NCI-H446 (cell line): Measurements from ENCODE around the gene CT45A10.
A peak's percentile ranks its signal among the peaks of the same experiment; 100 is the strongest.
"Not testable (repeated sequence)": the region's sequence is repeated elsewhere in the genome, so short reads cannot be mapped to it uniquely, and the experiment has no call there.

Source experiments
- DNase-seq, 2 experiments: peaks; one replicate each; lab custom pipeline; 2025; lab: John Stamatoyannopoulos, UW

Gene CT45A10

GRCh38 chrX:135893294-135893817, at the start of gene CT45A10, which contains the start of gene SAGE1:
TSS of gene CT45A10 (minus strand) at chrX:135893444. CDS start at chrX:135885344, 8,100 bp downstream.
TSS of gene SAGE1 (plus strand) at chrX:135893716. CDS start at chrX:135896243, 2,527 bp downstream.
- DNase-seq, result no peak

- peak in 1 of 2 experiments; percentile 37 for DNase-seq
These were observed 38.6 kb upstream of the CT45A10 start for GRCh38 chrX:135931644-135932487.

GRCh38 chrX:135927897-135928296, 34.7 kb upstream of the CT45A10 start:
- DNase-seq, result no peak

- DNase-seq, result no peak
These were observed 30.1 kb upstream of the CT45A10 start for GRCh38 chrX:135923353-135923752.

- not testable (repeated sequence) for DNase-seq
These were observed 27.3 kb upstream of the CT45A10 start for GRCh38 chrX:135920516-135920915.

GRCh38 chrX:135914404-135914803, 21.2 kb upstream of the CT45A10 start:
- DNase-seq, result no peak

GRCh38 chrX:135910251-135910650, 17.0 kb upstream of the CT45A10 start:
- DNase-seq, result no peak

- no peak for DNase-seq
These were observed 463 bp downstream of the CT45A10 start for GRCh38 chrX:135892781-135893180.

- DNase-seq, result no peak
These were observed 3.1 kb downstream of the CT45A10 start for GRCh38 chrX:135890087-135890585.

- peak in 1 of 2 experiments; percentile 40 for DNase-seq
These were observed 4.3 kb downstream of the CT45A10 start for GRCh38 chrX:135888976-135889375.

- not testable (repeated sequence) for DNase-seq
These were observed 5.0 kb downstream of the CT45A10 start for GRCh38 chrX:135888230-135888629.

GRCh38 chrX:135882741-135883140, 10.5 kb downstream of the CT45A10 start:
- DNase-seq, result not testable (repeated sequence)

- DNase-seq, result not testable (repeated sequence)
These were observed 21.5 kb downstream of the CT45A10 start, which contains the start of gene CT45A9 for GRCh38 chrX:135871712-135872111. TSS of gene CT45A9 (minus strand) at chrX:135871812. CDS start at chrX:135868061, 3,751 bp downstream.

- DNase-seq, result not testable (repeated sequence)
These were observed 38.8 kb downstream of the CT45A10 start, which contains the start of gene CT45A8 for GRCh38 chrX:135854438-135854837. TSS of gene CT45A8 (minus strand) at chrX:135854538. CDS start at chrX:135850783, 3,755 bp downstream.

GRCh38 chrX:135837180-135837579, 56.1 kb downstream of the CT45A10 start, which contains the start of gene CT45A7:
TSS of gene CT45A7 (minus strand) at chrX:135837280. CDS start at chrX:135833533, 3,747 bp downstream.
- DNase-seq, result not testable (repeated sequence)
